B cell (primary cell): ENCODE measurements around the gene DLG2. TPM values are rescaled to one million over a fixed set of nuclear protein-coding genes. Genes with fewer than 3 reads are reported as not detected.

Experiments
- ATAC-seq: fragments of 200-7000 bp; cut with Tn5 transposase; one replicate; pipeline ENCODE4 v1.10.0; 2021; ENCODE audit warnings: low read depth, mild to moderate bottlenecking, moderate number of reproducible peaks, moderate library complexity
- CTCF ChIA-PET: fragments of 350-600 bp; sonication (Branson Sonifier 250); formaldehyde crosslinking; loops from one replicate; lab custom pipeline; 2021; ENCODE audit warnings: antibody characterized with exemption, inconsistent platforms; lab: Charles Lee
- POLR2A ChIA-PET: fragments of 350-600 bp; sonication (Branson Sonifier 250); formaldehyde crosslinking; loops from one replicate; lab custom pipeline; 2021; ENCODE audit warnings: antibody characterized with exemption; lab: Charles Lee
- DNase-seq: peaks from one replicate; pipeline ENCODE4 v3.0.0; 2013
- H2AFZ ChIP-seq: 2 replicates; pipeline ENCODE4 v1.6.1; 2012; ENCODE audit warnings: mild to moderate bottlenecking, low read depth, low read length; ENCODE audit not compliant: insufficient read depth, poor library complexity, severe bottlenecking
- H3K27ac ChIP-seq, 2 donors: 1 replicate in 1 of 2; 2 replicates in 1 of 2; pipeline ENCODE4 v1.5.1; 2012 to 2013; ENCODE audit warnings: low read length in 2 of 2, mild to moderate bottlenecking in 2 of 2, moderate library complexity in 1 of 2
- H3K27me3 ChIP-seq, 4 experiments: fragments of 200-600 bp in 1 of 4; sonication (generic) in 1 of 4; replicated peaks in 1 of 4; 1 replicate in 2 of 4; 2 replicates in 2 of 4; pipeline versions ENCODE4 v1.6.1 to v1.7.0; 2013 to 2016; ENCODE audit warnings: low read length in 3 of 4, mild to moderate bottlenecking in 2 of 4, mixed read lengths in 1 of 4, moderate library complexity in 1 of 4; ENCODE audit not compliant: insufficient read depth in 4 of 4, control insufficient read depth in 3 of 4; ENCODE audit errors: control extremely low read depth in 1 of 4
- H3K36me3 ChIP-seq, 2 experiments: replicated peaks in 1 of 2; 1 replicate in 1 of 2; 2 replicates in 1 of 2; pipeline versions ENCODE4 v1.6.1 to v1.7.1; 2013; ENCODE audit warnings: low read length in 1 of 2; ENCODE audit not compliant: insufficient read depth in 2 of 2, control insufficient read depth in 1 of 2; ENCODE audit errors: control extremely low read depth in 1 of 2, extremely low read depth in 1 of 2
- H3K4me1 ChIP-seq, 2 donors: fragments of 200-600 bp in 1 of 2; sonication (generic) in 1 of 2; 1 replicate in 1 of 2; 2 replicates in 1 of 2; pipeline versions ENCODE4 v1.5.1 to v1.6.1; 2013 to 2017; ENCODE audit warnings: low read length in 2 of 2; ENCODE audit not compliant: control insufficient read depth in 2 of 2, insufficient read depth in 2 of 2
- H3K4me2 ChIP-seq: replicated peaks from 2 replicates; pipeline ENCODE3; 2012; ENCODE audit warnings: mild to moderate bottlenecking, low read depth, low read length; ENCODE audit not compliant: poor library complexity, severe bottlenecking
- H3K4me3 ChIP-seq, 5 experiments: fragments of 200-600 bp in 1 of 5; sonication (generic) in 1 of 5; 1 replicate in 3 of 5; 2 replicates in 2 of 5; pipeline versions ENCODE4 v1.5.1 to v1.7.0; 2011 to 2016; ENCODE audit warnings: low read length in 4 of 5, mild to moderate bottlenecking in 4 of 5, low read depth in 2 of 5, control low read depth in 1 of 5, moderate library complexity in 1 of 5; ENCODE audit not compliant: insufficient read depth in 1 of 5; ENCODE audit errors: control extremely low read depth in 1 of 5, extremely low read depth in 1 of 5
- H3K79me2 ChIP-seq: fragments of 200-600 bp; sonication (generic); one replicate; pipeline ENCODE4 v1.6.0; 2016; ENCODE audit warnings: low read length; ENCODE audit not compliant: control insufficient read depth, insufficient read depth
- H3K9ac ChIP-seq: fragments of 200-600 bp; sonication (generic); 2 replicates; pipeline ENCODE4 v1.6.1; 2017; ENCODE audit warnings: mild to moderate bottlenecking, low read length, moderate library complexity
- H3K9me3 ChIP-seq, 3 donors: one replicate each; pipeline versions ENCODE4 v1.6.1 to v1.7.1; 2013; ENCODE audit warnings: low read length in 2 of 3; ENCODE audit not compliant: control insufficient read depth in 2 of 3, insufficient read depth in 1 of 3; ENCODE audit errors: control extremely low read depth in 1 of 3
- H4K20me1 ChIP-seq: 2 replicates; pipeline ENCODE4 v1.6.0; 2012; ENCODE audit warnings: mild to moderate bottlenecking, low read length; ENCODE audit not compliant: insufficient read depth, control insufficient read depth, poor library complexity, severe bottlenecking
- H3K27ac Mint-ChIP-seq: one replicate; pipeline ENCODE4 v1.8.0; 2021; ENCODE audit warnings: mixed read lengths
- H3K27me3 Mint-ChIP-seq: one replicate; pipeline ENCODE4 v1.8.0; 2021; ENCODE audit warnings: mixed read lengths
- H3K4me1 Mint-ChIP-seq: one replicate; pipeline ENCODE4 v1.8.0; 2021; ENCODE audit warnings: mixed read lengths
- H3K4me3 Mint-ChIP-seq: one replicate; pipeline ENCODE4 v1.8.0; 2021; ENCODE audit warnings: mixed read lengths
- H3K9me3 Mint-ChIP-seq: one replicate; pipeline ENCODE4 v1.8.0; 2022; ENCODE audit warnings: mixed read lengths; ENCODE audit not compliant: insufficient read depth
- CTCF ChIP-seq: fragments of 200-600 bp; IDR thresholded peaks from one replicate; pipeline ENCODE4 v1.8.0; 2022; ENCODE audit warnings: antibody characterized with exemption, mild to moderate bottlenecking
- EZH2 ChIP-seq: IDR thresholded peaks from 2 replicates; pipeline ENCODE4 v1.6.1; 2012; ENCODE audit warnings: borderline replicate concordance, low read depth, mild to moderate bottlenecking, moderate library complexity, low read length; ENCODE audit not compliant: insufficient read depth, poor library complexity, severe bottlenecking
- WGBS: methylation state at CpG from one replicate; pipeline ENCODE4 v1.1.5; 2013; ENCODE audit warnings: missing lambda C conversion rate; ENCODE audit not compliant: insufficient coverage; 5-methylcytosine and 5-hydroxymethylcytosine counted together
- intact Hi-C: fragments of 100-400 bp; cut with micrococcal nuclease; formaldehyde crosslinking; loops from one replicate; pipeline ENCODE4 v1.10.0; 2022
- polyA plus RNA-seq: library from polyadenylated mRNA; depleted of rRNA; stranded (reverse); fragments of >200 nt; gene quantifications from 2 replicates; pipeline ENCODE4 v1.2.3, GENCODE V29; 2012
- total RNA-seq, 2 donors: library from RNA; stranded (reverse); fragments of 120-200 nt in 1 of 2; gene quantifications; 1 replicate in 1 of 2; 2 replicates in 1 of 2; pipeline versions ENCODE4 v1.2.3 to v1.2.4, GENCODE V29; 2013 to 2022

DLG2 gene
- total and polyA plus RNA-seq, 2 donors (not counting 1 experiment from before 2014, with no cell fraction given) = 0.54 to 5.4 TPM

GRCh38 chr11:83971063-83971462 lies 1656.1 kb downstream of the DLG2 start:
- H2AFZ ChIP-seq = no peak overlapping the region
- no peaks in the 10 kb centered on the region for H3K4me1 ChIP-seq
- Mint-ChIP-seq H3K4me1 (no peaks in the 10 kb centered on the region), H3K4me3 (no peak overlapping the region), H3K27me3 (no peaks in the 10 kb centered on the region), H3K27ac (no peak overlapping the region), H3K9me3 (no peaks in the 10 kb centered on the region)
- no peak overlapping the region for H3K9ac ChIP-seq
- no peaks in the 10 kb centered on the region for H3K27me3 ChIP-seq
- no peak overlapping the region for H3K4me3 ChIP-seq
- no peaks in the 10 kb centered on the region for H3K36me3 ChIP-seq
- no peak overlapping the region for H3K4me2 ChIP-seq
- TF ChIP-seq CTCF (no peak), EZH2 (no peak)
- CTCF ChIA-PET = no interaction called here
- H3K79me2 ChIP-seq = no peaks in the 10 kb centered on the region
- DNase-seq (no peak), ATAC-seq (no peak)
- no peak overlapping the region for H3K27ac ChIP-seq
- POLR2A ChIA-PET = no interaction called here
- no peaks in the 10 kb centered on the region for H3K9me3 ChIP-seq
- 80% methylated on average over 1 of the region's 1 CpG for WGBS
- intact Hi-C loops = no loop called here
- no peaks in the 10 kb centered on the region for H4K20me1 ChIP-seq

- no peak overlapping the region for H3K4me2 ChIP-seq
- H2AFZ ChIP-seq = no peak overlapping the region
- H3K9ac ChIP-seq = no peak overlapping the region
- Mint-ChIP-seq H3K27me3 (no peaks in the 10 kb centered on the region), H3K4me1 (no peaks in the 10 kb centered on the region), H3K27ac (no peak overlapping the region), H3K4me3 (no peak overlapping the region), H3K9me3 (no peaks in the 10 kb centered on the region)
- POLR2A ChIA-PET = no interaction called here
- DNase-seq = no peak
- intact Hi-C loops = no loop called here
- H3K4me3 ChIP-seq = no peak overlapping the region
- ATAC-seq = no peak
- no peak overlapping the region for H3K27ac ChIP-seq
- H3K79me2 ChIP-seq = no peaks in the 10 kb centered on the region
- no peaks in the 10 kb centered on the region for H3K9me3 ChIP-seq
- no peaks in the 10 kb centered on the region for H4K20me1 ChIP-seq
- TF ChIP-seq CTCF (no peak), EZH2 (no peak)
- no peaks in the 10 kb centered on the region for H3K4me1 ChIP-seq
- 100% methylated on average over 1 of the region's 2 CpGs for WGBS
- CTCF ChIA-PET = no interaction called here
- no peaks in the 10 kb centered on the region for H3K27me3 ChIP-seq
- no peaks in the 10 kb centered on the region for H3K36me3 ChIP-seq
These were observed 1657.0 kb downstream of the DLG2 start for GRCh38 chr11:83970061-83970671.
